Dermis blood vessel endothelial cell (primary cell): ENCODE data around the gene ACTRT3. TPM values are rescaled to one million over a fixed set of nuclear protein-coding genes. Genes with fewer than 3 reads are reported as not detected.
"Not testable (repeated sequence)": the region's sequence is repeated elsewhere in the genome, so short reads cannot be mapped to it uniquely, and the experiment has no call there.

ENCODE experiments used
- DNase-seq: peaks from one replicate; pipeline ENCODE4 v3.0.0; 2010
- total RNA-seq: library from RNA; depleted of rRNA; stranded (reverse); fragments of >200 nt; gene quantifications from 2 replicates; pipeline ENCODE4 v1.2.3, GENCODE V29; 2014

Gene ACTRT3
- total RNA-seq, 1 donor from 2014 or later = 3.6 TPM

DNA sequence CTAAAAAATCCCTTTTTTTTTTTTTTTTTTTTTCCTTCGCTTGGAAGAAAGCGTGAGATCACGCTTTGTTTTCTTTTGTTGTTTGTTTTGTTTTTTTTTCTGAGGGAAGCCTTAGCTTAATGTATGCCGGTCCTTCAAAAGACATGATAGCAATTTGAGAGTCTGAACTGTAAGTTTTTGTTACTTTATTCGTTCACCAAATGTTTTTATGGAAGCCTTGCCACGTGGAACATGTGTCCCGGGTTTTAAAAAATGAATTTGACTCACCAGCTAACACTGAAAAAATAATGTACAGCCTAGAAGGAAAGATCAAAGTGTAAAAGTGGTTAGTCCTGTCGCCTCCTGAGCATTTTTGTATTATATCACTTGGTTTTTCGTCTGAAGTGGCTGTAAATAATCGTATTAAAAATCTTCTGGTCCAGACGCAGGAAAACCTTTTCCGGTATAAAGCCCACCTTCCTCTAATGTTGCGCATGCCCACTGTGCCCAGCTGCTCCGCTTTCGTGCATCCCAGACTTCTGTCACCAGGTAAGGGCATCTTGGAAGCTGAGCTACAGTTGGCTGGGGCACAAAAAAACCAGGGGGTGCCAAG lies 3.0 kb upstream of the ACTRT3 start:
- DNase-seq = peak; percentile 84

DNA sequence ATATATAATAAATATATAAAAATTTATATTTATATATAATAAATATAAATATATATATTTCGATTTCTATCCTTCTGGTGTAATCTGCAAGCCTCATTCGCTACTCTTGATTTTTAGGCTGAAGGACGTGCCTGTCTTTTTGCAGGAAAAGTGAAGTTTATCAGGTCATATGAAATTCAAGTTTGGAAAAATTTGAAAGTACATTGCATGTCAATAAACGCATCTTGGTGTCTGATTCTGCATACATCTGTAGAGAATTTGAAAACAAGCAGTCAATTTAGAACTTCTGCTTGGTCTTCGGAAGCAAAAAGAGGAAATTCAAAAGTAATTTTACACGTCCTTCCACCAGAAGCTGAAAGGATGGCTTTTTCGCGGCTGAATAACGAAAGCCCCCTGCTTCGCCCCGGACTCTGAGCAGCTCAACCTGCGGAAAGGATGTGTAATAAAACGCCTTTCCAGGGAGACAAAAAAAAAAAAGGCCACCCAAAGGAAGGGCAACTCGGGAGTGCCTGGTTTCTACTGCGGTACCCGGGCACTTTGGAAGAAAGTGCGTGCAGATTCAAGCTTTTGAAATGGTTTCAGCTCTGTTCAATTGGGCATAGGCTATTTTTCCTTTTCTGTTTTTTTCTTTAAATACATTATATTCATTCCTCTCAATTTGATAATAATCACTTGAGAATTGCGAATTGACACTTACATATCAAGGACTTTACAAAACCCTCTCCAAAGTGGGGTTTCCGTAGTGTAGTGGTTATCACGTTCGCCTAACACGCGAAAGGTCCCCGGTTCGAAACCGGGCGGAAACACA lies 2.3 kb upstream of the ACTRT3 start:
- DNase-seq = peak; percentile 86

DNA sequence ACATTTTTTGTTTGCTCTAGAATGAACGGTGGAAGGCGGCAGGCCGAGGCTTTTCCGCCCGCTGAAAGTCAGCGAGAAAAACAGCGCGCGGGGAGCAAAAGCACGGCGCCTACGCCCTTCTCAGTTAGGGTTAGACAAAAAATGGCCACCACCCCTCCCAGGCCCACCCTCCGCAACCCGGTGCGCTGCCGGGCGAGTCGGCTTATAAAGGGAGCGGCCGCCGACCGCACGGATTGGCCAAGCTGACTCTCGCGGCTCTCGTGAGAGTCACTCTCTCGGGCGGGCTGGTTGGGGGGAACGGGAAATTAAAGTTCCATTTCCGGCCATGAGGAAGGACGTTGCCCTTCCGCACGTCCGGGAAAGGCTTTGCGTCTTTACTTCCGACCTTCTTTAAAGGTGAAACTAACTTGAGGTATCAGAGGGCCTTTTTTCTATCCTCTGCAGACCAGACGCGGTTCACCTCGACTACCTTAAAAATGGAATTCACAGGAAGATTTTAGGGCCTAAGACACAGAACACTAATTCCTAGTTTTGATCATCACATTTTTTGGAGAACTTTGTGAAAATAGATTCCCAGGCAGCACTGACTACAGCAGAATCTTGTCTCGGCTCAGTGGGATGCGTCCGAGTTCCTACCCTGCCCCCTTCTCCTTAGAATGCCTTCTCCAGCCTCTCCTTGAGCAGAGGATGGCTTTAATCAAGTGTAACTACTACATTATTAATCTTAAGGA lies 4.3 kb downstream of the ACTRT3 start, which contains the start of gene TERC:
Gene TERC, minus strand, starts transcription at position 179 of the 731 bp plus-strand sequence.
- peak; percentile 91 for DNase-seq

DNA sequence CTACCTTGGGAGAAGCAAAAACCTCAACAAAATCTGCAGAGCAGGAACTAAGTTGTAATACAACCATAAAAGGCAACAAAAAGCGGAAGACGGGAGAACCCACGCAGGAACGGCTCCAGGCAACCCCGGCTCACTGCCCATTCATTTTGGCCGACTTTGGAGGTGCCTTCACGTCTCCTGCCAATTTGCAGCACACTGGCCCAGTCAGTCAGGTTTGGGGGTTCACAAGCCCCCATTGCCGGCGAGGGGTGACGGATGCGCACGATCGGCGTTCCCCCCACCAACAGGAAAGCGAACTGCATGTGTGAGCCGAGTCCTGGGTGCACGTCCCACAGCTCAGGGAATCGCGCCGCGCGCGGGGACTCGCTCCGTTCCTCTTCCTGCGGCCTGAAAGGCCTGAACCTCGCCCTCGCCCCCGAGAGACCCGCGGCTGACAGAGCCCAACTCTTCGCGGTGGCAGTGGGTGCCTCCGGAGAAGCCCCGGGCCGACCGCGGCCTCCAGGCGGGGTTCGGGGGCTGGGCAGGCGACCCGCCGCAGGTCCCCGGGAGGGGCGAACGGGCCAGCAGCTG lies 5.0 kb downstream of the ACTRT3 start:
- peak; percentile 68 for DNase-seq

DNA sequence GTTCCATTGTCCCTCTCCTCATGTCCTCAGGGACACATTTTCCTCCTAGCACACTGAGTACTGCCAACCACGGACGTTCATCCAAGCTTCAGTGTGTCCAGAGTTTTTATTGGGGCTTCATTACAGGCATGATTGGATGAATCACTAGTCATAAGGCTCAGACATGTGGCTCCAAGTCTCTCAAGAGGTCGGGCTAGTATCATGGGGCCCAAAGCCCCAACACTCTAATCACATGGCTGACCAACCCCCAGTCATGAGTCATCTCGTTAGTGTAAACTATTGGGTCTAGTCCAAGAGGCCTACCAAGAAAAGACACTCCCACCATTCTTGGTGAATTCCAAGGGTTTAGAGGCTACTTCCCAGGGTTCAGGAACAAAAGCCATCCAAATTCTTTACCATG lies 8.9 kb downstream of the ACTRT3 start:
- DNase-seq = peak; percentile 27

DNA sequence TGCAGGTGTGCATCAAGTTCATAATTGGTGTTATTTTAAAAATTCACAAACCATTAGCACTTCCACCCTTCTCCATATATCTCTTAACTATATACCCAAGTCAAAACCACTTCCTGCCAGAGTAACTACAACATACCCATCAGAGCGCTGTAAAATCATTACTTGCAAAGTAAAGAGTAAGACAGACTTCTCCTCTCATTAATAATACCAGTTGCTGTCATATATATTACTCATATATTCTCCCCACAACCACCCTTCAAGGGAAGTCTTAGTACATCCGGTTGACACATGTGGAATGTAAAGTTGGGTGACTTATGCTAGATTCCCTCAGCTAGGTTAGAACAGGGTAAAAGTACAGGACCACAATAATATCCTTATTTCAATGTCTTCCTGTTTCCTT lies 10.1 kb downstream of the ACTRT3 start:
- peak; percentile 65 for DNase-seq

DNA sequence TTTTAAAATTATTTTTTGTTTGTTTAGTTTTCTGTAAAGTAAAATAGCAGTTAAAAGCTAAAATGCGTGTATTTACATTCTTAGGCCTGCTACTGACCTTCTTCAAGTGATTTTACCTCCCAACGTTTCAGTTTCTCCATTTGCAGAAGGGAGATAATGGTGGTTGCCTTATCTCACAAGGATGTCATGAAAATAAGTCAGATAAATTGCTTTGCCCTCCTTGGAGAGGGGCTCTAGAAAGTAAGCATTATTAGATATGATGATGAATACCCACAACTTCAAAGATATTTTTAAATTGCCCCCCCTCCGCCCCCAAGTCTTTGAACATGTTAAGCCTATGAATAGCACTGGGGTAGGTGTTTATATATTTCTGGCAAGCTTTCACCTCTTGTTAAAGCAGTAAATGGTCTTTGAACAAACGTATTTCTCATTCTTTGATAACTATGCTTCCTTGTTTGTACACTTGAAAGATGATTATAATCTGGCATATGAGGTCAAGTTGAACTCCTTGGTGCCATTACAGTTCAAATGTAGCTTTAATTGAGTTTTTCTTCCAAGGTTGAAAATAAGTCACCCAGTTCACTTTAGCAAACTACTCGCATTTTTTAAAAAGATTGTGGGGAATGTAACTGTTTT lies 10.9 kb downstream of the ACTRT3 start:
- DNase-seq = no peak

DNA sequence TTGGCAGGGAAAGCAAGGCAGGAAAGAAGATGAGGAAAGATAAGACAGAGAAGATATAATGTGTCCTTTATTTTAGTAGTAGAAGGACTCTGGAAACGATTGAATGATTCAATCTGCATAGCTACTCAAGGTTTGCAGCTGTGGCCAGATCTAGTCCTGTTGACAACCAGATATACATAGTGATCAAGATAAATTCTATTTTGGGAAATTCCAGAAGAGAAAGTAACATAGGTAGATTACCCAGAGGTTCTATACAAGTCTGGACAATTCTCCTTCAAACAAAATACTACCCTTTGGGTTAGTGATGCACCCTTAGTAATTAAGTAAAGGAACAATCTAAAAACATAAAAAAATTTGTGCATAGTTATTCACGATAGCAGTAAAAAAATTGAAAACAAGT lies 13.9 kb downstream of the ACTRT3 start:
- no peak for DNase-seq

DNA sequence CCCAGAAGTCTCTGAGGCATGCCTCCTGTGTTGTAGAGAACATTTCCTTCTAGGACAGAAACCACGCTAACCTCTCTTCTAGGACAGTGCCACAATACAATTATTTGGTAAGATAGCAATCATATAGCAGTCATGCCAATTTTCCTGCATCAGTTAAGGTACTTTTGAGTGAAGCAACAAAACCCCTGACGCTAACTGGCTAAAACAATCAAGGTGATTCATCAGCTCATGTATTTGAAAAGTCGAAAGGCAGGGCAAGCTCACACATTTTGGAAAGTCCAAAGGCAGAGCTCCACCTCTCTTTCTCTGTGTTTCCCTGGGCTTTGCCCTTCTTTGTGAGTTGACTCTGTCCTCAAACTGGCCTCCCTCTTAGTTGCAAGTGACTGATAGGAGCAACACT lies 14.7 kb downstream of the ACTRT3 start:
- no peak for DNase-seq

DNA sequence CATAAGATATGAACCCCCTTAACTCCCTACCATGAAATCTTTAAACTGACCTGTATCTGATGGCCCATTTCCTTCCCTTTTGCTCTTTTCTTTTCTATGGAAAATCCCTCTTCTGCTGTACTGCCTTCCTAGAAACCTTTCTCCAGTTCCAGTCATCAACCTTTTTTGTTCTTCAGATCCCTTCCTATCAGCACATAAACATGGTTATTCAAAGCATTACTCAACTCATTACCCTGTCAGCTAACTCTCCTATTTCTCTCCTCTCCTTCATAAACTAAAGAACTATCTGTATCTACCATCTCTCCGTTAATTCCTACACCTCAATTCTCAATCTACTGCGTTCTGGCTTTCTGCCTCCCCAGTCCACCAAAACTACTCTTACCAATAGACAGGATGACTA lies 17.5 kb downstream of the ACTRT3 start:
- no peak for DNase-seq

DNA sequence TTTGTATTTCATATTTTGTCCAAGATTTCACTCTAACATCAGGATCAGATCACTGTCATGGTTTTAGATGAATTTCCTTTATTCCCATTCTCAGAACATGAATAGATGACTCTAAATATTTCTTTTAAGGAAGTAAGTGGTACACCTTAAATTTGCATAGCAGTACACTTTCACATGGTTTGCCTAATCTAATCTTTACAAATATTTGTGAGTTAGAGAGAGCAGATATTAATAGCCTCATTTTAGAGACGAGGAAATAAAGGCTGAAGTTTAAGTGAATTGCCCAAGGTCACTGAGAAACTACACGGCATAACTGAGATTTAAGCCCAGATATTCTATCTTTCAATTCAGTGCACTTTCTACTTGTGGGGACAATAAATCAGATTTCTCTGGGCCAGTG lies 18.7 kb downstream of the ACTRT3 start:
- DNase-seq = no peak

DNA sequence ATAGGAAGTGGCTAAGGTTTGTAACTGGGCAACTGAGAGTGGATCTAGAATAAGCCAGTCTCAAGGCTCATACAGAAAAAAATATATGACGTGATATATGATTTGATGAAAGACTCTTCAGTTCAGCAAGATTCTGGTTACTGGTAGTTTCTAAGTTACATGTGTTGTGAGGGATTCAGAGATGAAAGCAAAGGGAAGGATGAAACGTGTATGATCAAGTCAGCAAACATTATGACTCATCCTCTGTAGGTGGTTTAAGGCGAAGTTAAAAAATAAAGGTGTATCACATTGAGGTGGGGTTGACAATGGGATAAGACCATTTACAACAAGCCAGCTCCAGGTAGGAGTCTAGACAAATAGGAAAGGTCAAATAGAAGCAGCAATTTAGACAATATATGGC lies 20.7 kb downstream of the ACTRT3 start:
- DNase-seq = no peak

DNA sequence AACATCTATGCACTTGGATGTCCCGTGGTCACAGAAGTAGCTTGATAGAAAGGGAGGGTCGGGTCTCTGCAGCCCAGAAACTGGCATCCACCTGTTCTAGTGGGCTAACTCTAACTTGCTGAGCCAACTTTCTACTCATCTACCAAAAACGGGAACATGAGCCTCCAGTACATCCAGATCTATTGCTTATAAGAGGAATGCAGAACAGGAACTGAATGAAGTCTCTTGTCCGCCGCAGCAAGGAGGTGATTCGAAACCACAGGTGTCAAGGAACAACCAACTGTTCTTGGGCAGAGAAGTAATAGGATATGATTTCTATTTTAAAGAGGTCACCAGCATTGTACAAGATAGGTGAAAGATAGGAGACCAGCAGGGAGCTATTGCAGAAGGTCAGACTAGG lies 22.4 kb downstream of the ACTRT3 start:
- no peak for DNase-seq

DNA sequence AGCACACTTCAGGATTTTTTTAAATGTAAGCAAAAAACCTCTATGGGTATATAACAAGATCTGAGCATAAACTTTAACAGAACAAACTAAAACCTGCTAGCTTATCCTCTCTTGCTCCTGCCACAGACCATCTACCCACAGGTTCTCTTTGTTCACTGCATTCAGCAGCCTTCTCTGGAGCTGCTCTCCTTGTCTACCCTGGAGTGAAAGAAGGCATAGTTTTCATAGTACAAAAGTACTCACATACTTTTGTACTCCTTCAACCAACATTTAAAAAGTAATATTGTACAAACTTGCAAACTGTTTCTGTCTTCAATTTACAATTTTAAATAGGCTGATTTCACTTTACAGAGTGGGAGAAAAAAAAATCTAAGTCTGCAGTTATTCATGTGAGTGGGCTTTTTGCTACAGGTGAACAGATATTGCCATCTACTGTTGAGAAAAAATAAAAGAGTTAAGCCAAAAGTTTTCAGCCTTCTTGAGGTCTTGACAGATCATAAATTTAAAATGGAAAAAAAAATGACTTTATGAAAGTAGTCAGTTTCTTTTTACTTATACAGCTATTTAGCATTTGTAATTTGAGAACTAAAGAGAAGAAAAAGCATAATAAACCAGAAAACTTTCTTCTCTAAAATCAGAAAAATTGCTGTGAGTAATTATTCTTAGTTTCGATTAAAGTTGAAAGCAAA lies 24.9 kb downstream of the ACTRT3 start:
- peak; percentile 61 for DNase-seq

DNA sequence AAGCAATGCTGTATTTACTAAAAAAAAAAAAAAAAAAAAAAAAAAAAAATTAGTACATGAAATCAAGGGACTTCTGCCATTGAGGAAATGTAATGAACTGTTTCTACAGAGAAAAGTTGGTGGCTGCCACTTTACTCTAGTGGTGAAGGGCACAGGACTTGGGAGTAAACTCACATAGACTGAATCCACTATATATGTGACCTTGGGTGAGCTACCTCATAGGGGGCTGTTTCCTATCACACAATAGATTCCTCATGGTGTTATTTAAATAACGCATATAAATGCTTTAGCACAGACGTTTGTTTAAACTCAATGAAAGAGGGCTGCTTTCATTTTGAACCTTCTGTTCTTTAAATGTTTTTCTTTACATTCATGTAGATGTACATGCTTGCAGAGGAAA lies 30.3 kb downstream of the ACTRT3 start:
- no peak for DNase-seq

DNA sequence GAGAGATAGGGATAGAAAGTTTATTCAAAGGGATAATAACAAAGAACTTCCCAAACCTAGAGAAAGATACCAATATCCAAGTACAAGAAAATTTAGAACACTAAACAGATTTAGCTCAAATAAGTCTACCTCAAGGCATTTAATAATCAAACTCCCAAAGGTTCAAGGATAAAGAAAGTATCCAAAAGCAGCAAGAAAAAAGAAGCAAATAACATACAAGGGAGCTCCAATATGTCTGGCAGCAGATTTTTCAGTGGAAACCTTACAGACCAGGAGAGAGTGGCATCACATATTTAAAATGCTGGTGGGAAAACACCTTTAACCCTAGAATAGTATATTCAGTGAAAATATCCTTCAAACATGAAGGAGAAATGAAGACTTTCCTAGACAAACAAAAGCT lies 37.5 kb downstream of the ACTRT3 start:
- DNase-seq = not testable (repeated sequence)

DNA sequence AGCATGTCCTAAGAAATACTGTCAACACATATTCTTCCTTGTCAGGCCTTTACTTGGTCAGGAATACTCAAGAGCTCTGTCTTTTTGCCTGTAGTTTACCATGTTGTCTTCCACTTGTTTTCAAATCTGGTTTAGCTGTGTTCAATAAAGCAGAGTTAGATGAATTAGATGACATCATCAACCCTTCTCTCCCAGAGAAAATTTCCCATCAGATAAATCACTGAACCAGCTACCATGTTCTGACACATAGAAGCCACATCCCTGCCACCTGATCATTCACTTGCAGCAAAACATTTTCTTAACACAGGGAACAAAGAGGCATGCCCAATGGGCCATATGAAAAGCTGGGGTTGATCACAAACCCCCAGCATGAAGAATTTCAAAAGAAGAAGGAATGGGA lies 46.6 kb downstream of the ACTRT3 start:
- no peak for DNase-seq

DNA sequence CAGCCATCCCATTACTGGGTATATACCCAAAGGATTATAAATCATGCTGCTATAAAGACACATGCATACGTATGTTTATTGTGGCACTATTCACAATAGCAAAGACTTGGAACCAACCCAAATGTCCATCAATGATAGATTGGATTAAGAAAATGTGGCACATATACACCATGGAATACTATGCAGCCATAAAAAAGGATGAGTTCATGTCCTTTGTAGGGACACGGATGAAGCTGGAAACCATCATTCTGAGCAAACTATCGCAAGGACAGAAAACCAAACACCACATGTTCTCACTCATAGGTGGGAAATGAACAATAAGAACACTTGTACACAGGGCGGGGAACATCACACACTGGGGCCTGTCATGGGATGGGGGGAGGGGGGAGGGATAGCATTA lies 50.9 kb downstream of the ACTRT3 start:
- DNase-seq = not testable (repeated sequence)
